K562 (cell line): Measurements from ENCODE around the gene HCN3. TPM values are rescaled to one million over a fixed set of nuclear protein-coding genes. Genes with fewer than 3 reads are reported as not detected.

Experiments
- ARID2 ChIP-seq: fragments of 450-650 bp; IDR thresholded peaks from 2 replicates; pipeline ENCODE4 v1.6.1; 2017; ENCODE audit warnings: antibody characterized with exemption, mild to moderate bottlenecking
- E2F8 ChIP-seq: fragments of 450-650 bp; IDR thresholded peaks from 2 replicates; pipeline ENCODE4 v1.7.1; 2018; ENCODE audit warnings: mild to moderate bottlenecking, low read depth; ENCODE audit not compliant: partially characterized antibody
- E4F1 ChIP-seq: fragments of 250-450 bp; sonication (Bioruptor Pico); IDR thresholded peaks from 2 replicates; pipeline ENCODE4 v1.5.0; 2021; ENCODE audit warnings: mild to moderate bottlenecking, borderline replicate concordance
- GABPB1 ChIP-seq: sonication (generic); formaldehyde crosslinking; IDR thresholded peaks from 2 replicates; pipeline ENCODE4 v1.8.0; 2022; ENCODE audit warnings: mild to moderate bottlenecking, missing genetic modification reagents
- MAX ChIP-seq: sonication (generic); formaldehyde crosslinking; IDR thresholded peaks from 2 replicates; pipeline ENCODE4 v1.9.0; 2022; ENCODE audit warnings: mild to moderate bottlenecking, missing genetic modification reagents
- MTA3 ChIP-seq: fragments of 450-650 bp; formaldehyde crosslinking; IDR thresholded peaks from 2 replicates; pipeline ENCODE4 v1.6.1; 2017; ENCODE audit warnings: mild to moderate bottlenecking, borderline replicate concordance
- PHF20 ChIP-seq: fragments of 450-650 bp; IDR thresholded peaks from 2 replicates; pipeline ENCODE4 v1.6.1; 2018; ENCODE audit not compliant: partially characterized antibody
- PTRF ChIP-seq: fragments of 450-650 bp; IDR thresholded peaks from 2 replicates; pipeline ENCODE4 v1.6.1; 2016; ENCODE audit warnings: mild to moderate bottlenecking, missing genetic modification characterization, missing compliant biosample characterization
- RAD21 ChIP-seq, 2 experiments: fragments of 250-450 bp in 1 of 2; fragments of 450-650 bp in 1 of 2; sonication (Bioruptor Pico) in 1 of 2; formaldehyde crosslinking in 1 of 2; IDR thresholded peaks in 1 of 2; conservative IDR thresholded peaks in 1 of 2; 2 replicates each; pipeline versions ENCODE4 v1.4.0 to v1.8.0; 2020 to 2022; ENCODE audit warnings: mild to moderate bottlenecking in 2 of 2, moderate library complexity in 1 of 2
- SIN3A ChIP-seq, 2 experiments: fragments of 150-350 bp in 1 of 2; IDR thresholded peaks; 2 replicates each; pipeline ENCODE4 v1.6.1; 2011 to 2016; ENCODE audit warnings: borderline replicate concordance in 2 of 2, low read depth in 2 of 2, low read length in 2 of 2, mild to moderate bottlenecking in 2 of 2, moderate library complexity in 2 of 2; ENCODE audit not compliant: control insufficient read depth in 1 of 2
- SIX5 ChIP-seq, 2 experiments: IDR thresholded peaks; 2 replicates each; pipeline ENCODE4 v1.6.1; 2011; ENCODE audit warnings: low read length in 2 of 2, borderline replicate concordance in 1 of 2, low read depth in 1 of 2, mild to moderate bottlenecking in 1 of 2, moderate library complexity in 1 of 2; ENCODE audit not compliant: insufficient read depth in 1 of 2
- SMC3 ChIP-seq: conservative IDR thresholded peaks from 2 replicates; pipeline ENCODE4 v1.6.1; 2011; ENCODE audit warnings: low read depth, low read length, improper control_type of control experiment; ENCODE audit not compliant: insufficient read depth
- TGIF2 ChIP-seq: sonication (generic); formaldehyde crosslinking; IDR thresholded peaks from 2 replicates; pipeline ENCODE4 v1.8.1; 2022; ENCODE audit warnings: mild to moderate bottlenecking, missing genetic modification reagents, moderate library complexity
- ZC3H4 ChIP-seq: sonication (generic); formaldehyde crosslinking; IDR thresholded peaks from 2 replicates; pipeline ENCODE4 v1.9.0; 2021; ENCODE audit warnings: missing genetic modification reagents, borderline replicate concordance
- ZHX1 ChIP-seq: fragments of 150-350 bp; conservative IDR thresholded peaks from 2 replicates; pipeline ENCODE4 v1.6.1; 2014; ENCODE audit warnings: low read length
- ZKSCAN1 ChIP-seq: fragments of 150-350 bp; IDR thresholded peaks from 2 replicates; pipeline ENCODE4 v1.6.1; 2016; ENCODE audit warnings: low read depth, low read length
- polyA plus RNA-seq, 8 experiments: library from polyadenylated mRNA; depleted of rRNA in 4 of 8; stranded (reverse) in 5 of 8; unstranded in 3 of 8; fragments of >200 nt; fragmentation: Nextera tagmentation in 2 of 8; fragmentation: Illumina TruSeq in 1 of 8; extraction: Ambion mirVana in 2 of 8; extraction: Trizol in 1 of 8; gene quantifications; 2 replicates each; pipeline versions ENCODE4 v1.2.1 to v1.2.3, GENCODE V29; 2011 to 2014; ENCODE audit warnings: inconsistent platforms in 1 of 8, missing spikeins in 1 of 8
- total RNA-seq, 7 experiments: library from RNA; depleted of rRNA in 6 of 7; stranded (reverse); fragments of >200 nt in 6 of 7; fragmentation: Illumina TruSeq in 2 of 7; extraction: Trizol in 2 of 7; gene quantifications; 2 replicates each; pipeline versions ENCODE4 v1.2.1 to v1.2.3, GENCODE V29; 2011 to 2021; ENCODE audit warnings: low replicate concordance in 1 of 7

The HCN3 gene
- total and polyA plus RNA-seq, 9 of the 15 experiments (the other 6 are each of a cell fraction or from before 2014, with no cell fraction given), result 0.91 to 9.7 (median 3.9) TPM

GRCh38 chr1:155322953-155323728 is 45.9 kb downstream of the HCN3 start (continued):
- TF ChIP-seq ZHX1, result 0 out of 2 replicates have a peak, but pooled peaks have one; percentile 36
- TF ChIP-seq TGIF2 (CRISPR knock-in tag), result no peak
- peak; percentile 60 for TF ChIP-seq MAX
- TF ChIP-seq SIN3A (IDR thresholded peaks at IDR 0.05; ENCODE audit: borderline replicate concordance in 2 of 2, control insufficient read depth in 1 of 2, low read depth in 2 of 2, low read length in 2 of 2), result peak in 1 of 2 experiments; percentile 43; a peak in 1 of 4 replicates
- peak; percentile 83; the same call in 1 of the 2 replicates for TF ChIP-seq MTA3
- no peak for TF ChIP-seq E4F1 (CRISPR knock-in tag)
- peak; percentile 70 for TF ChIP-seq E2F8
- peak; percentile 51 for TF ChIP-seq PHF20
- TF ChIP-seq SIX5 (IDR thresholded peaks at IDR 0.05; ENCODE audit: borderline replicate concordance in 1 of 2, insufficient read depth in 1 of 2, low read depth in 1 of 2, low read length in 2 of 2), result no peak
- TF ChIP-seq ZKSCAN1, result 0 out of 2 replicates have a peak, but pooled peaks have one; percentile 38
- TF ChIP-seq SMC3, result peak; percentile 74
- TF ChIP-seq GABPB1 (CRISPR knock-in tag), result peak; percentile 92
- no peak for TF ChIP-seq ZC3H4
- TF ChIP-seq ARID2, result 0 out of 2 replicates have a peak, but pooled peaks have one; percentile 31
- no peak for TF ChIP-seq PTRF
- TF ChIP-seq RAD21 (CRISPR knock-in tag; conservative IDR thresholded peaks at IDR 0.05 in 1 of 2, IDR thresholded peaks at IDR 0.05 in 1 of 2), result peak; percentile 66 to 81
